Memory B cell (primary cell): ENCODE results near the gene CNTN1.
A peak's percentile ranks its signal among the peaks of the same experiment; 100 is the strongest.

Source experiments
- ATAC-seq: fragments of 150-1000 bp; cut with Tn5 transposase; 2 replicates; pipeline ENCODE4 v1.10.0; 2021; ENCODE audit warnings: low read depth, mild to moderate bottlenecking, moderate library complexity
- DNase-seq, 2 donors: peaks; one replicate each; pipeline ENCODE4 v3.0.0; 2022; ENCODE audit warnings: low spot score in 2 of 2
- H3K27ac Mint-ChIP-seq: one replicate; pipeline ENCODE4 v1.8.0; 2022; ENCODE audit warnings: mild to moderate bottlenecking, moderate library complexity, mixed read lengths
- H3K27me3 Mint-ChIP-seq: one replicate; pipeline ENCODE4 v1.8.0; 2022; ENCODE audit warnings: mixed read lengths
- H3K36me3 Mint-ChIP-seq: one replicate; pipeline ENCODE4 v1.8.0; 2022; ENCODE audit warnings: mild to moderate bottlenecking, mixed read lengths
- H3K4me1 Mint-ChIP-seq: one replicate; pipeline ENCODE4 v1.8.0; 2022; ENCODE audit warnings: mixed read lengths
- H3K4me3 Mint-ChIP-seq: one replicate; pipeline ENCODE4 v1.8.0; 2022; ENCODE audit warnings: mild to moderate bottlenecking, moderate library complexity, mixed read lengths
- H3K9me3 Mint-ChIP-seq: one replicate; pipeline ENCODE4 v1.8.0; 2022; ENCODE audit warnings: mixed read lengths

The CNTN1 gene

DNA sequence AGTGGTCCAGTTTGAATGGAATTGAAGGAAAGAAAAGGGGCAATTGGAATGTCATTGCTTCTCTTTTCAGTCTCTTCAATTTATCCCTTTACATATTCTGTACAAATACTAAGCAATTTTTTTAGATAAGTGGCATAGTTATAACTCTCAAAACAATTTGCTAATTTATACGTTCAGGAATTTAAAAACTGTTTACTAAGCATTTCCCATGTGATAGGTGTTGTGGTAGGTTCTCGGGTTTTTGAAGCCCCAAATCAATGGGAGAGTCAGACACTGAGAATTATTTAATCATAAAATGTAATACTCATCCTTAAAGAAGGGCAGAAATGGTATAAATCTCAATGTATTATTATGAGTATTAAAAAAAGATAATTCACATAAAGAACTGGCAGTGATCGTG is 197.1 kb downstream of the CNTN1 start:
- no peaks in the 10 kb centered on the region for H3K9me3 Mint-ChIP-seq
- H3K27me3 Mint-ChIP-seq = no peaks in the 10 kb centered on the region
- no peak overlapping the region for H3K4me3 Mint-ChIP-seq
- ATAC-seq (no peak), DNase-seq (no peak)
- no peak overlapping the region for H3K27ac Mint-ChIP-seq
- no peaks in the 10 kb centered on the region for H3K36me3 Mint-ChIP-seq
- no peaks in the 10 kb centered on the region for H3K4me1 Mint-ChIP-seq

DNA sequence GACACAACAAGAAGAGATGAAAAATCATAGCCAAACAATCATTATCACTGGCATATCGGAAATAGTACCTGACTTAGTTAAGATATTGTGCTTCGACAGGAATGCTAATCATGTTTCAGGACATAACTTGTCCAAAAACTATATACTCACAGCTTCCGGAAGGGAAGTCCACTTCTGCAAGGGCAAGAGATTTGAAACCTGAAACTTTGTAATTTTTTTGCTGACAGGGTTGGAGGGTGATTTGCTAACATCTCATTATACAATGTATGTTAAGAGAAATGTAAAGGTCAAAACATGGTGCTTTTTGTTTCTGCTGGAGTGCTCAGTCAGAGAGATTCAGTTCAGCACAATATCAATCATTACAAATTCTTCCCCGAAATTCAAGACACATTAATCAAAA is 200.3 kb downstream of the CNTN1 start:
- H3K9me3 Mint-ChIP-seq = no peaks in the 10 kb centered on the region
- no peaks in the 10 kb centered on the region for H3K4me1 Mint-ChIP-seq
- H3K27me3 Mint-ChIP-seq = no peaks in the 10 kb centered on the region
- ATAC-seq (no peak), DNase-seq (no peak)
- H3K36me3 Mint-ChIP-seq = no peaks in the 10 kb centered on the region
- H3K4me3 Mint-ChIP-seq = no peak overlapping the region
- H3K27ac Mint-ChIP-seq = no peak overlapping the region

DNA sequence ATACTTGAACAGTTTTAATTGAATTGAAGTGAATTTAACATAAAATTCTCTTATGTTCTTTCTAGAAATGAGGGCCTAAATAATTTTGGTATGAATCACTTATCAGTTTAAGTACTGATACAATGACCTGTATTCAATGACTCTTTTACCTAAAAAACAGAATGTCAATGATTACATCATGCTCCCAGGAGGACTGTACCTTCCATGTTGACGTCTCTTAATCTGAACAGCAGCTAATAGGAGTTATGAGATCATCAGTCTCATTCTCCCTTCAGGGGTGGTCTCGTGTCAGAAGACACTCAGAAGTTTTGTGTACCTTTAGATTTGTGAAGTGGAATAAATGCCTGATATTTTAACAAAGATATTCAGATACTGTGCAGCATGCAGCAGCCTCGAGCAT is 206.3 kb downstream of the CNTN1 start:
- Mint-ChIP-seq H3K4me3 (no peak overlapping the region), H3K36me3 (no peaks in the 10 kb centered on the region), H3K27ac (no peak overlapping the region), H3K4me1 (no peaks in the 10 kb centered on the region), H3K27me3 (no peaks in the 10 kb centered on the region), H3K9me3 (no peaks in the 10 kb centered on the region)
- no peak for ATAC-seq
- no peak for DNase-seq

DNA sequence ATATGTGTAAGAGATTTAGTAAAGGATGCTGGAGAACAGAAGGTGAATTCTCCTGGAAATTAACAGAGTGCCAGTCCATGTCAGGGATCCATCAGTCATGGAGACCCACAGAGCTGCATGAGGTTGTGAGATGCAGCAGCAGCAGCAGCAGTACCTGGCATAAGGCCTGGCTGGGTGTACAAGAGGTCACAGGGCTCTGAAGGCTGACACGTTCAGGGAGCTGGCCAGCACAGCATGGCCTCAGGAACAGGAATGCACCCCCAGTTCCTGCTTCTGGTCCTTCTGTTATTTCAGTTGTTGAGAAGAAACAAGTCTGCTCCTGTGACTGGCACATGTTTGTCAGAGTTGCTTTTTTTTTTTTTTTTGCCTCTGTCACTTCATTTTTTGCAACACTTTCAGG is 210.8 kb downstream of the CNTN1 start:
- DNase-seq (no peak), ATAC-seq (no peak)
- H3K4me1 Mint-ChIP-seq = no peaks in the 10 kb centered on the region
- H3K27me3 Mint-ChIP-seq = no peaks in the 10 kb centered on the region
- no peaks in the 10 kb centered on the region for H3K36me3 Mint-ChIP-seq
- no peak overlapping the region for H3K4me3 Mint-ChIP-seq
- H3K27ac Mint-ChIP-seq = no peak overlapping the region
- H3K9me3 Mint-ChIP-seq = no peaks in the 10 kb centered on the region

DNA sequence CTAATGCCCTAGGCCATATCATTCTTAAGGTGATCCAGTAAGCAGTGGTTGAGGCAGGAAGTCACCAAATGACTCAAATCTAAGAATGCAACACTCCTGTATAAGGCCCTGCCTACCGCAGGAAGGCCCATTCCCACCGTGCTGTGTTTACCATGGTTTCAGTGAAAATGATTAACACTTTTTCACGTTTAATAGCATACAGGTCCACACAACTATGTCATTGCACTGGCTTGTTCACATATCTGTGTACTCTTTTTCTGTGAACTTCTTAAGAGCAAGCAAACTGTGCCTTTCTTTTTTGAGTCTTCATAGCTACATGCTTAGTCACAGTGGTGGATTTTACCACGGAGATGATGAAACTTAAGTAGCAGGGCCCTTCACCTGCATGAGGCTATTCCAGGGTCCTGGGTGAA is 214.9 kb downstream of the CNTN1 start:
- ATAC-seq (no peak), DNase-seq (no peak)
- H3K36me3 Mint-ChIP-seq = no peaks in the 10 kb centered on the region
- no peak overlapping the region for H3K27ac Mint-ChIP-seq
- H3K9me3 Mint-ChIP-seq = no peaks in the 10 kb centered on the region
- no peak overlapping the region for H3K4me3 Mint-ChIP-seq
- H3K4me1 Mint-ChIP-seq = no peaks in the 10 kb centered on the region
- H3K27me3 Mint-ChIP-seq = no peaks in the 10 kb centered on the region

DNA sequence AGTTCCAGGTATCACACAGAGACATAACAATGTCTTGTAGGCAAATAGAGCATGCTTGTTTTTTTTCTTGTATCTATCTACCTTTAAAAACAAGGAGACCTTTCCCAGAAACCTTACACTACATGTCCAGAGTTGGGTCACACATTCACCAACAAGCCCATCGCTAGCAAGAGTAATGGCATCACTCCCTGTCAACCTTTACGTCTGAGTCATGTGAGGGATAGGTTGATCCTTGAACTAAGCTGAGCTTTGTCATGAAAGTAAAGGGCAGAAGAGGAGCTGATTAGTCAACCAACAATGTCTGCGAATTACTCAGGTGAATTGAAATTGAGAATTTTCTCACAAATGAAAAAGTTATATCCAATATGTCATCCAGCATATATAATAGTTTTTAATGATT is 219.4 kb downstream of the CNTN1 start:
- H3K9me3 Mint-ChIP-seq = no peaks in the 10 kb centered on the region
- H3K27ac Mint-ChIP-seq = no peak overlapping the region
- ATAC-seq (no peak), DNase-seq (no peak)
- H3K27me3 Mint-ChIP-seq = no peaks in the 10 kb centered on the region
- H3K36me3 Mint-ChIP-seq = no peaks in the 10 kb centered on the region
- H3K4me3 Mint-ChIP-seq = no peak overlapping the region
- no peaks in the 10 kb centered on the region for H3K4me1 Mint-ChIP-seq

DNA sequence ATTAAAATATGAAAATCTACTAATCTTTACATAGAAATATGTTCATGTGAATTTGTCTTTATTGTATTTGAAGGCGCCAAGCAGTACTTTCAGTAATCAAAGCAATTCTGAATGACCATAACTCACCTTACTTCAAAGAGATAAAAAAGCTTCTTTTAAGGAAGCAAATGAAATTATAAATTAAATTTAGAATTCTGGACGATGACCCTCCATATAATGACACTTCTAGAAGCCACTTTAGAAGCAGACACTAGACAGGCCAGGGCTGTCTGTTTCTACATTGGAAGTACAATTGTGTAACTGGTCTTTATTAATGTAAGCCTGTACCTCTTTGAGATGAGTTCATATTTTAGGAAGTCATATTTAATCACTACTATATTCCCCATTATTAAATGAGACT is 222.9 kb downstream of the CNTN1 start:
- Mint-ChIP-seq H3K4me3 (no peak overlapping the region), H3K9me3 (no peaks in the 10 kb centered on the region), H3K36me3 (no peaks in the 10 kb centered on the region)

DNA sequence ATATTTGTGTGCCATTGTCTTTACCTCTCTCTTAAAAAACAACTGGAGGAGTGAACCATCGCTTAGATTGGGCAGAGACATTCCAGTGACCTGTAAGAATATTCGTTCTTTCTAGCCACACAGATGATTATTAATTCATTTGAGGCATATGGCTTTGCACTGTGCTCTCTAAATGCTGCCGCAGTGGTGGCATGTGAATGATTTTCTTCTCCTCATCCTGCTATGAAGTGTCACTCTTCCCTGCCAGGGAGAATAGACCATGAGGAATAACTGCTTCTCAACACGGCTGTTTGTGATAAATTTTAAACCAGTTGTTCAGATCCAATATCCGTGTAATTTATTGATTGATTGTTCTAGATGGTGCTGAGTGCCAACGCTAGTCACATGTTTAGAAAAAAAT is 225.3 kb downstream of the CNTN1 start:
- ATAC-seq (no peak), DNase-seq (no peak)
- H3K27ac Mint-ChIP-seq = no peak overlapping the region
- peaks cover 4% of the 10 kb centered on the region for H3K4me1 Mint-ChIP-seq
- no peaks in the 10 kb centered on the region for H3K9me3 Mint-ChIP-seq
- H3K27me3 Mint-ChIP-seq = no peaks in the 10 kb centered on the region
- H3K36me3 Mint-ChIP-seq = no peaks in the 10 kb centered on the region
- H3K4me3 Mint-ChIP-seq = no peak overlapping the region

More for the DNA sequence above, 222.9 kb downstream of the CNTN1 start:
- H3K27ac Mint-ChIP-seq = no peak overlapping the region
- peaks cover 4% of the 10 kb centered on the region for H3K4me1 Mint-ChIP-seq
- no peaks in the 10 kb centered on the region for H3K27me3 Mint-ChIP-seq
- no peak for DNase-seq
- no peak for ATAC-seq

DNA sequence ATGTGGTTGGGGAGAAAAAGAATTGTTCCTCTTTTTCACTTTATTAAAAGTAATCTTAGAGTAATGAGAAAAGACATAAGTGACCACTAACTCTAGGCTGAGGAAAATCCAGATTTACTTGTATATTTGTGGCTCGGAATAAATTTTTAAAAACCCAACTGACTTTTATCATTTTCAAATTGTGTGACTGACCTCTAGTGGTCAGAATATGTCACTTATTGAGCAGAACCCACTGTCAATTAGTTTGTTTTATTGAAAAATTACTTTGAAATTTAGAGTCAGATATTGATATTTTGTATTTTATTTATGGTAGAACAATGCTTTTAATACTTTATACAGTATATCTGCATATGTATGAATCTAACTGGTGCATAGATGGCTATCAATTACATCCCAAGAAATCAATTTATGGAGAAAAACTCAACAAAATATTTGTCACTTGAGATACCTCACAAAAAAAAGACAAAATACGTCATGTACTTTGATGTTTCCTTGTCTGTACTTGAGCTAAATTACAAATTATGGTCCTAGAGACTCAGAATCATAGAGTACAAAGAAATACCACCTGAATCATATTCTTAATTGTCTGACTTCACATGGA is 229.4 kb downstream of the CNTN1 start:
- Mint-ChIP-seq H3K36me3 (no peaks in the 10 kb centered on the region), H3K4me1 (peaks cover 4% of the 10 kb centered on the region), H3K4me3 (no peak overlapping the region), H3K27me3 (no peaks in the 10 kb centered on the region), H3K27ac (no peak overlapping the region), H3K9me3 (no peaks in the 10 kb centered on the region)
- no peak for DNase-seq
- no peak for ATAC-seq

DNA sequence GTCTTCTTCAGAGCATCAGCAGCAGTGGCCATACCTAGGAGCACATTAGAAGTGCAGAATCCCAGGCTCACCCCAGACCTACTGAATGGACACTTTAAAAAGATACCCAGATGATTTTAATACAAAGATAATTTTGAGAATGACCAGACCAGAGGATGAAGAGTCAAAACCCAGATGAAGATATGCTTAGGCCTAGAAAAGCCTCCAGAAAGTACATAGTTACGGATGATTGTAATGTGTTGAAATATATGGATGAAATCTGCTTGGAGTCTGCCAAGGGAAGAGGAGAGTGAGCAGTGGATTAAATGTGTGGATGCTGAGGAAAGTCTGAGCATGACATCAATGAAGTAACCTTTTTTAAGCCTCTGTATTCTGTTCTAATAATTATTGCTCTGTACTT is 245.7 kb downstream of the CNTN1 start:
- peaks cover 9% of the 10 kb centered on the region for H3K27me3 Mint-ChIP-seq
- no peak overlapping the region for H3K4me3 Mint-ChIP-seq
- DNase-seq (no peak), ATAC-seq (no peak)
- no peaks in the 10 kb centered on the region for H3K36me3 Mint-ChIP-seq
- H3K9me3 Mint-ChIP-seq = no peaks in the 10 kb centered on the region
- H3K27ac Mint-ChIP-seq = no peak overlapping the region
- no peaks in the 10 kb centered on the region for H3K4me1 Mint-ChIP-seq

DNA sequence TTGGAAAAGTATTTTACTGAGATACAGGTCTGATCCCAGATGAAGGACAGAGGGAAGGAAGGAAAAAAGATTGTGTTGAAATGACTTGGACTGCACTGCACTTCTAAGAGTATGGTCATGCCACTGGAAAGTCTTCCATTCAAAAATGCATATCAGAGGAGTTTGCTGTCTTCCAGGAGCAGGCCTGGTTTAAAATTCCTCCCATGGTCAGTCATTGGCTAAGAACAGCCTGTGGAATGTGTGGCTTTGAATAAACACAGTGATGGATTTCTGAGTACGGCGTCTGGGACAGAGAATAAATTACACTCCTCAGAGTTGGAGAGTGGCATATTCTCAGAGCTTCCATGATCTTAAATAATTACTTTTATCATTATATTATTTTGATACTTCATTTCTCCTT is 250.1 kb downstream of the CNTN1 start:
- H3K27me3 Mint-ChIP-seq = peaks cover 6% of the 10 kb centered on the region
- H3K36me3 Mint-ChIP-seq = no peaks in the 10 kb centered on the region
- ATAC-seq (no peak), DNase-seq (no peak)
- no peak overlapping the region for H3K4me3 Mint-ChIP-seq
- H3K4me1 Mint-ChIP-seq = no peaks in the 10 kb centered on the region
- H3K27ac Mint-ChIP-seq = no peak overlapping the region
- no peaks in the 10 kb centered on the region for H3K9me3 Mint-ChIP-seq

DNA sequence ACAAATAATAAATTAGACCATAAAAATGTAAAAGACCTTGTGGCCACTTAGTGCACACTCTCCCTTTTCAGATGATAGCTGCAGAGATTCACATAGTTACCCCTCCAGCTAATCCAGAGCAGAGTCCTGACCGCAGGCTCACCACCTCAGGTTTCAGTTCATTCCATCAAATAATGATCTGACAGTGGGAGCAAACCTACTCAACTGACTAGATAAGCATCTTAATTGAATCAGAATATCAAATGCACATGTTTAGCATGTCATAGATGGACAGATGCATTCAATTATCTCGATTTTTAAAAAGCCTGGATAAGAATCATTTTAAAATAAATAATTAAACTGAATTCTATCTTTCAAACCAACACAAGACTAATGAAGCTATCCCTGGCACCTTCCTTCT is 253.5 kb downstream of the CNTN1 start:
- peaks cover 2% of the 10 kb centered on the region for H3K27me3 Mint-ChIP-seq
- no peak overlapping the region for H3K4me3 Mint-ChIP-seq
- no peaks in the 10 kb centered on the region for H3K4me1 Mint-ChIP-seq
- H3K36me3 Mint-ChIP-seq = no peaks in the 10 kb centered on the region
- no peaks in the 10 kb centered on the region for H3K9me3 Mint-ChIP-seq
- no peak for ATAC-seq
- no peak for DNase-seq
- no peak overlapping the region for H3K27ac Mint-ChIP-seq

DNA sequence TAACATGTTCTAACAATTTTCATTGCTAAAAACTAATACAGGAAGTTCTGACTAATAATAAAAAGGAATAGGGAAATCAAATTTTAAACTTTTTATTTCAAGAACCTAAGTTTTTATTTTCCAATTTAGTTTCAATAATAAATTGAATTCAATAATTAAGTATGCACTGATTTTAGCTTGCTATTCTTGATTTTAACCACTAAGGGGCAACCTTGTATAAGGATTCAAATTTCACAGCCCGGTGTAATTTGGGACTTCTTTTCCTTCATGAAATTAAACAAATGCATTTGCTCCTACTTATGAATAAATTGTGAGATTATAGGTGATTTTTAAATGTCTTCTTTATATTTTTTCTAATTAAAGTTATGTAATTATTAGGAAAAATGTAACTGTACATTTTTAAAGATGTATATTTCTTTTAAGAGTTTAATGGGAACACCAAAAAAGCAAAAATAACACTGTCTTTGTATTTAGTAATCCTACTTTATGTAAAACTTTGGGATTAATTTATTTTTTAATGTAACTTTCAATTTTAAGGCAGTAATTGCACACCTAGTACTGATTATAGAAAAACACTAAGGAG is 254.5 kb downstream of the CNTN1 start:
- Mint-ChIP-seq H3K27me3 (peaks cover 2% of the 10 kb centered on the region), H3K9me3 (no peaks in the 10 kb centered on the region), H3K4me3 (no peak overlapping the region), H3K27ac (no peak overlapping the region), H3K4me1 (no peaks in the 10 kb centered on the region), H3K36me3 (no peaks in the 10 kb centered on the region)
- peak in 1 of 2 donors; percentile 4 for DNase-seq
- ATAC-seq = no peak

DNA sequence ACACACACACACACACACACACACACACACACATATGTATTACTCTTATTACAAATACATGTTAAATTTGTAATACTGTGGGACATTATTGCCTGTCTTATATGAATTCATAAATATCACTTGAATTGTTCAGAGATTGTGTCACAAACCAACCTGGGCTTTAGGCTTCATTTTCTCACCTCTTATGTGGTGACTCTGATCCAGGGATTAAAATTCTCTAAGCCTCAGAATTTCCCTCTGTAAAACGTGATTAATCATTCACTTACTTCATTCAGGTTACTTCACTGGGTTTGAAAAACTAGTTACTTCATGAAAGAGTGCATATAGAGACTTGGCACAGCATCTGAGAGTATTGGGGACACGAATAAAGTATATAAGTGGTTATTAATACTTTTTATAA is 255.6 kb downstream of the CNTN1 start:
- Mint-ChIP-seq H3K27ac (no peak overlapping the region), H3K27me3 (peaks cover 2% of the 10 kb centered on the region), H3K4me1 (no peaks in the 10 kb centered on the region), H3K36me3 (no peaks in the 10 kb centered on the region), H3K9me3 (no peaks in the 10 kb centered on the region), H3K4me3 (no peak overlapping the region)
- no peak for DNase-seq
- no peak for ATAC-seq

DNA sequence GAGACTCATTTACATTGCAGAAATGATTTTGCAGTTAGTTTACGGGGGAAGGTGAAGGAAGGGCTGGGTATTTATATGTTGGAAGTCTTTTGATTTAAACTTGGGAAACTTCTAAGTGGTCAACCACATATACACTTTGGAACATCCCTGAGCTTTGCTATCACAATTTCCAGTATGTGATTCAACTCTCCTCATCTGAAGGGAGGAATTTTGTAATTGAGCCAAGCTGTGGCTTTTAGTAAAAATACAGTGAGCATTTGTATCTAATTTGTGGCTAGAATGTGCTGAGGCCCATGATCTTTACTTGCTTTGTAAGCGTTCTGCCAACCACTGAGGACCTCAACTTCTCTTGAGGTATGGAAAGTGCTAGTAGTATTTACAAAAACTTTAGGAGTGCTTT is 260.8 kb downstream of the CNTN1 start:
- DNase-seq = no peak
- ATAC-seq = no peak
- Mint-ChIP-seq H3K27me3 (peaks cover 7% of the 10 kb centered on the region), H3K4me1 (no peaks in the 10 kb centered on the region), H3K36me3 (no peaks in the 10 kb centered on the region), H3K27ac (no peak overlapping the region), H3K4me3 (no peak overlapping the region), H3K9me3 (no peaks in the 10 kb centered on the region)
